GM12878 (cell line): Measurements from ENCODE around the gene BCAR3. TPM values are rescaled to one million over a fixed set of nuclear protein-coding genes. Genes with fewer than 3 reads are reported as not detected.

ENCODE experiments used
- ATAC-seq: fragments of 200-7000 bp; cut with Tn5 transposase; 3 replicates; pipeline ENCODE4 v1.9.1; 2020; ENCODE audit warnings: mild to moderate bottlenecking, moderate library complexity
- BruUV-seq: library from RNA; stranded (reverse); fragments of 400-500 nt; replicated peaks from 2 replicates; lab custom pipeline; 2021; lab: Mats Ljungman, UMichigan
- CTCF ChIA-PET: fragments of 300-600 bp; sonication (Branson Sonifier 250); formaldehyde crosslinking; extraction: SDS; loops from one replicate; lab custom pipeline; 2021; ENCODE audit warnings: inconsistent platforms; lab: Yijun Ruan, JAX
- POLR2A ChIA-PET: fragments of 350-600 bp; formaldehyde crosslinking; extraction: SDS; loops from one replicate; lab custom pipeline; 2021; ENCODE audit warnings: inconsistent platforms; lab: Charles Lee
- RAD21 ChIA-PET: fragments of 300-600 bp; sonication (Branson Sonifier 250); formaldehyde crosslinking; loops from one replicate; lab custom pipeline; 2023; ENCODE audit warnings: antibody characterized with exemption; ENCODE audit not compliant: unreplicated experiment; lab: Charles Lee
- SMC1A ChIA-PET: fragments of 300-600 bp; sonication (Branson Sonifier 250); formaldehyde crosslinking; loops from one replicate; lab custom pipeline; 2023; ENCODE audit not compliant: unreplicated experiment, uncharacterized antibody; lab: Charles Lee
- DNase-seq: peaks from one replicate; pipeline ENCODE4 v3.0.0-alpha.2; 2011; ENCODE audit warnings: low read depth, low spot score
- FAIRE-seq: peaks from 3 replicates; lab custom pipeline; 2011; peaks lifted over from hg19 to GRCh38; lab: Jason Lieb, UNC
- H2AFZ ChIP-seq: 2 replicates; pipeline ENCODE4 v1.6.0; 2011; ENCODE audit warnings: low read depth, low read length, control low read depth; ENCODE audit not compliant: control insufficient read depth
- H3K27ac ChIP-seq: 2 replicates; pipeline ENCODE4 v1.5.1; 2011; ENCODE audit warnings: control low read depth; ENCODE audit not compliant: control insufficient read depth, insufficient read depth
- H3K27me3 ChIP-seq, 2 experiments: replicated peaks in 1 of 2; 2 replicates each; pipeline versions ENCODE4 v1.6.0 to v1.6.1; 2011; ENCODE audit warnings: low read length in 1 of 2; ENCODE audit not compliant: control insufficient read depth in 2 of 2, insufficient read depth in 2 of 2
- H3K36me3 ChIP-seq, 2 experiments: 2 replicates each; pipeline ENCODE4 v1.5.1; 2011; ENCODE audit warnings: low read length in 1 of 2; ENCODE audit not compliant: control insufficient read depth in 2 of 2, insufficient read depth in 2 of 2
- H3K4me1 ChIP-seq: 2 replicates; pipeline ENCODE4 v1.6.1; 2011; ENCODE audit warnings: mild to moderate bottlenecking, low read length, moderate library complexity, mixed read lengths; ENCODE audit not compliant: control insufficient read depth, insufficient read depth
- H3K4me2 ChIP-seq: 2 replicates; pipeline ENCODE4 v1.6.0; 2011; ENCODE audit warnings: control low read depth; ENCODE audit not compliant: control insufficient read depth, insufficient read depth
- H3K4me3 ChIP-seq: fragments of 200-600 bp; sonication (generic); 2 replicates; pipeline ENCODE4 v1.5.1; 2016
- H3K79me2 ChIP-seq: 2 replicates; pipeline ENCODE4 v1.6.0; 2011; ENCODE audit warnings: low read length; ENCODE audit not compliant: control insufficient read depth, insufficient read depth
- H3K9ac ChIP-seq: 2 replicates; pipeline ENCODE4 v1.8.0; 2011; ENCODE audit warnings: low read length, control low read depth, mixed read lengths; ENCODE audit not compliant: control insufficient read depth, insufficient read depth
- H3K9me3 ChIP-seq: replicated peaks from 3 replicates; pipeline ENCODE4 v1.5.1; 2011; ENCODE audit warnings: mild to moderate bottlenecking, low read length; ENCODE audit not compliant: control insufficient read depth, insufficient read depth
- H4K20me1 ChIP-seq: 2 replicates; pipeline ENCODE4 v1.6.0; 2011; ENCODE audit not compliant: control insufficient read depth, insufficient read depth
- CHD2 ChIP-seq: IDR thresholded peaks from 2 replicates; pipeline ENCODE4 v1.6.1; 2011; ENCODE audit warnings: low read depth, low read length, improper control_type of control experiment, borderline replicate concordance
- E2F4 ChIP-seq: IDR thresholded peaks from 2 replicates; pipeline ENCODE4 v1.6.1; 2012; ENCODE audit warnings: low read depth, low read length, improper control_type of control experiment
- GABPA ChIP-seq: IDR thresholded peaks from 2 replicates; pipeline ENCODE4 v1.6.1; 2014; ENCODE audit warnings: antibody characterized with exemption, low read depth, mild to moderate bottlenecking, inconsistent platforms
- IKZF2 ChIP-seq, 2 experiments: fragments of 450-650 bp; IDR thresholded peaks; 2 replicates each; pipeline ENCODE4 v1.6.1; 2017; ENCODE audit warnings: mild to moderate bottlenecking in 2 of 2, moderate library complexity in 2 of 2
- KLF5 ChIP-seq: fragments of 450-650 bp; IDR thresholded peaks from 2 replicates; pipeline ENCODE4 v1.6.1; 2014; ENCODE audit warnings: mild to moderate bottlenecking; ENCODE audit not compliant: partially characterized antibody
- NR2C1 ChIP-seq: fragments of 450-650 bp; IDR thresholded peaks from 2 replicates; pipeline ENCODE4 v1.6.1; 2017; ENCODE audit warnings: antibody characterized with exemption, mild to moderate bottlenecking, moderate library complexity
- PAX5 ChIP-seq: IDR thresholded peaks from 2 replicates; pipeline ENCODE4 v1.6.1; 2011; ENCODE audit warnings: low read depth, low read length, borderline replicate concordance
- RAD21 ChIP-seq: IDR thresholded peaks from 2 replicates; pipeline ENCODE4 v1.6.1; 2011; ENCODE audit warnings: mild to moderate bottlenecking, low read depth, low read length, moderate library complexity; ENCODE audit not compliant: insufficient read depth
- RELA ChIP-seq: fragments of 450-650 bp; IDR thresholded peaks from 2 replicates; pipeline ENCODE4 v1.8.0; 2014; ENCODE audit warnings: borderline replicate concordance; ENCODE audit not compliant: partially characterized antibody
- RFX5 ChIP-seq: IDR thresholded peaks from 2 replicates; pipeline ENCODE4 v1.6.1; 2011; ENCODE audit warnings: low read depth, low read length, improper control_type of control experiment
- SMAD5 ChIP-seq: IDR thresholded peaks from 2 replicates; pipeline ENCODE4 v1.6.1; 2016; ENCODE audit warnings: antibody characterized with exemption, low read depth
- SMC3 ChIP-seq: IDR thresholded peaks from 2 replicates; pipeline ENCODE4 v1.6.1; 2011; ENCODE audit warnings: low read length, improper control_type of control experiment, borderline replicate concordance
- TAF1 ChIP-seq: IDR thresholded peaks from 2 replicates; pipeline ENCODE4 v1.6.1; 2011; ENCODE audit warnings: mild to moderate bottlenecking, low read depth, low read length, borderline replicate concordance
- YY1 ChIP-seq: IDR thresholded peaks from 2 replicates; pipeline ENCODE4 v1.6.1; 2011; ENCODE audit warnings: low read depth, mild to moderate bottlenecking, low read length
- ZNF217 ChIP-seq: fragments of 450-650 bp; IDR thresholded peaks from 2 replicates; pipeline ENCODE4 v1.6.1; 2017; ENCODE audit warnings: antibody characterized with exemption, mild to moderate bottlenecking
- ZZZ3 ChIP-seq: IDR thresholded peaks from 2 replicates; pipeline ENCODE4 v1.6.1; 2011; ENCODE audit warnings: low read depth; ENCODE audit not compliant: control insufficient read depth, insufficient read length
- WGBS: methylation state at CpG from one replicate; pipeline ENCODE4 v1.1.6; 2016; ENCODE audit warnings: low lambda C conversion rate; ENCODE audit not compliant: insufficient replicate concordance, insufficient coverage; ENCODE audit errors: missing lambda C conversion rate; 5-methylcytosine and 5-hydroxymethylcytosine counted together
- in situ Hi-C: fragments of 300-500 bp; cut with MboI; formaldehyde crosslinking; loops from 9 replicates; pipeline ENCODE4 v1.14.3; 2018; ENCODE audit warnings: mixed read lengths
- intact Hi-C: fragments of 100-400 bp; cut with micrococcal nuclease; formaldehyde crosslinking; loops from one replicate; pipeline ENCODE4 v1.14.2; 2022; ENCODE audit not compliant: unreplicated experiment
- polyA plus RNA-seq, 11 experiments: library from polyadenylated mRNA; depleted of rRNA in 4 of 11; unstranded in 6 of 11; stranded (reverse) in 5 of 11; fragments of >200 nt; fragmentation: Nextera tagmentation in 4 of 11; fragmentation: Illumina TruSeq in 1 of 11; extraction: Ambion mirVana in 4 of 11; extraction: Trizol in 1 of 11; gene quantifications; 1 replicate in 1 of 11; 2 replicates in 10 of 11; pipeline versions ENCODE4 v1.2.1 to v1.2.3, GENCODE V29; 2011 to 2016; ENCODE audit warnings: inconsistent platforms in 2 of 11, missing spikeins in 2 of 11, low read depth in 1 of 11
- total RNA-seq, 4 experiments: library from RNA; depleted of rRNA in 3 of 4; stranded (reverse); fragments of >200 nt in 3 of 4; fragmentation: Illumina TruSeq in 1 of 4; extraction: Trizol in 1 of 4; gene quantifications; 2 replicates each; pipeline versions ENCODE4 v1.2.1 to v1.2.3, GENCODE V29; 2013 to 2021
- TF ChIP-seq, protein P1 (sequence below), 3 experiments: IDR thresholded peaks in 2 of 3; conservative IDR thresholded peaks in 1 of 3; 2 replicates each; pipeline ENCODE4 v1.5.1; 2011; ENCODE audit warnings: low read depth in 3 of 3, low read length in 3 of 3, mild to moderate bottlenecking in 3 of 3, control low read depth in 2 of 3, moderate library complexity in 2 of 3, inconsistent platforms in 1 of 3, mixed read lengths in 1 of 3; ENCODE audit not compliant: control insufficient read depth in 2 of 3, insufficient read depth in 1 of 3; ENCODE audit errors: extremely low read depth in 1 of 3
- TF ChIP-seq, protein P2 (sequence below): fragments of 450-650 bp; conservative IDR thresholded peaks from 2 replicates; pipeline ENCODE4 v1.6.1; 2017; ENCODE audit warnings: mild to moderate bottlenecking, moderate library complexity

BCAR3 gene
- total and polyA plus RNA-seq, 10 of the 15 experiments (the other 5 are each of a cell fraction or from before 2014, with no cell fraction given), result 1.3 to 6.6 (median 1.8) TPM

DNA sequence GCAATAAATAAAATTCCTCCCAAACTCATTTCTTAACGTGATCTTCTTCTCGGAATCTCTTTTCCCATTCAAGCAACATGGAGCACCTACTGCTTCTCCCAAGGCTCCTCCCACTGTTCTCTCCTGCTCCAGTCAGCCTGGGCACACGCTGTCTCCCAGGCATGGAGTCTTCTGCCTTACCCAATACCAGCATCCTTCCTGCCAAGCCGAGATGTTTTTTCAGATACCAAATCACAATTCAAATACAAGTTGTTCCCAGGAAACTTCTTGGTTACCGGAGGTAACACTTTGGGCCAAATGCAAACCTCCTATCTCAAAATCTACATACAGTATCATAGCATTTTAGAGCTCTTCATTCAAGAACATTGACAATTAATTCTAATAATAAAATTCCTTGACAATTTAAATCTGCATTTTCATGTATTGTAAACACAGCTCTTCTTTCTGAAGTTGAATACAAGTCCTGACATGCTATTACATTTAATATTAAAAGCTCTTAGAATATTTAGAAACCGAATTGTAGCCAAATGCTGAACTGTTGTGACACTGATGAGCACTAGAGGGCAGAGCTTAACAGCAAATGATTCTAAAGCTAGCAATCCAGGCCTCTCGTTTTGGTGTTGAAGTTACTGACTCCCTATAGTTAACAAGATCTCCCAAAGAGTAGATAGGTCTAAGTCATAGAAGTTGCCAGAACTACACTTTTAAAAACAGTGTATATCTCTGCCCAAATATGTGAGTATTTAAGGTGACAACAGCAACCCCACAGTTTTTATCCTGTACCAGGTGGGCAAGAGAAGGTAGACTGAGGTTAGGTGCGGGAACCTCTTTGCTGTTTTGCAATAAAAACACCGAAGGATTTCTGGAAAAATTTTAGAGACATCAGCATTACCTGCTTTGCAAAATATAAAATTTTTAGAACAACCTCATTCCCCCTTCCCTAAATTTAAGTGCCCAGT, 52.3 kb downstream of the BCAR3 start:
- POLR2A ChIA-PET, result interaction anchor here (1.0 to 1.9 kb wide), 8 partner anchors 16 to 250 kb away, joined by 3 to 14 read pairs (median 4); partner anchors contain the start of gene DNTTIP2
- DNase-seq, result peak; percentile 28
- no peak for TF ChIP-seq ZZZ3
- no peak for TF ChIP-seq RFX5
- no peak for TF ChIP-seq CHD2
- no peak for TF ChIP-seq IKZF2 (IDR thresholded peaks at IDR 0.05)
- no peak for TF ChIP-seq PAX5
- TF ChIP-seq GABPA, result no peak
- TF ChIP-seq RAD21, result peak; percentile 100
- TF ChIP-seq, protein P1, sequence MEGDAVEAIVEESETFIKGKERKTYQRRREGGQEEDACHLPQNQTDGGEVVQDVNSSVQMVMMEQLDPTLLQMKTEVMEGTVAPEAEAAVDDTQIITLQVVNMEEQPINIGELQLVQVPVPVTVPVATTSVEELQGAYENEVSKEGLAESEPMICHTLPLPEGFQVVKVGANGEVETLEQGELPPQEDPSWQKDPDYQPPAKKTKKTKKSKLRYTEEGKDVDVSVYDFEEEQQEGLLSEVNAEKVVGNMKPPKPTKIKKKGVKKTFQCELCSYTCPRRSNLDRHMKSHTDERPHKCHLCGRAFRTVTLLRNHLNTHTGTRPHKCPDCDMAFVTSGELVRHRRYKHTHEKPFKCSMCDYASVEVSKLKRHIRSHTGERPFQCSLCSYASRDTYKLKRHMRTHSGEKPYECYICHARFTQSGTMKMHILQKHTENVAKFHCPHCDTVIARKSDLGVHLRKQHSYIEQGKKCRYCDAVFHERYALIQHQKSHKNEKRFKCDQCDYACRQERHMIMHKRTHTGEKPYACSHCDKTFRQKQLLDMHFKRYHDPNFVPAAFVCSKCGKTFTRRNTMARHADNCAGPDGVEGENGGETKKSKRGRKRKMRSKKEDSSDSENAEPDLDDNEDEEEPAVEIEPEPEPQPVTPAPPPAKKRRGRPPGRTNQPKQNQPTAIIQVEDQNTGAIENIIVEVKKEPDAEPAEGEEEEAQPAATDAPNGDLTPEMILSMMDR (IDR thresholded peaks at IDR 0.05 in 2 of 3, conservative IDR thresholded peaks at IDR 0.05 in 1 of 3; ENCODE audit: control insufficient read depth in 2 of 3, extremely low read depth in 1 of 3, insufficient read depth in 1 of 3, low read depth in 3 of 3, low read length in 3 of 3), result peak; percentile 64 to 89 (median 73)
- no peak for TF ChIP-seq KLF5
- TF ChIP-seq SMC3, result peak; percentile 99
- no peak for TF ChIP-seq E2F4
- TF ChIP-seq SMAD5, result no peak
- TF ChIP-seq ZNF217, result no peak
- TF ChIP-seq YY1, result peak; percentile 59
- TF ChIP-seq RELA, result no peak
- TF ChIP-seq TAF1, result no peak
- no peak for TF ChIP-seq NR2C1
- TF ChIP-seq, protein P2, sequence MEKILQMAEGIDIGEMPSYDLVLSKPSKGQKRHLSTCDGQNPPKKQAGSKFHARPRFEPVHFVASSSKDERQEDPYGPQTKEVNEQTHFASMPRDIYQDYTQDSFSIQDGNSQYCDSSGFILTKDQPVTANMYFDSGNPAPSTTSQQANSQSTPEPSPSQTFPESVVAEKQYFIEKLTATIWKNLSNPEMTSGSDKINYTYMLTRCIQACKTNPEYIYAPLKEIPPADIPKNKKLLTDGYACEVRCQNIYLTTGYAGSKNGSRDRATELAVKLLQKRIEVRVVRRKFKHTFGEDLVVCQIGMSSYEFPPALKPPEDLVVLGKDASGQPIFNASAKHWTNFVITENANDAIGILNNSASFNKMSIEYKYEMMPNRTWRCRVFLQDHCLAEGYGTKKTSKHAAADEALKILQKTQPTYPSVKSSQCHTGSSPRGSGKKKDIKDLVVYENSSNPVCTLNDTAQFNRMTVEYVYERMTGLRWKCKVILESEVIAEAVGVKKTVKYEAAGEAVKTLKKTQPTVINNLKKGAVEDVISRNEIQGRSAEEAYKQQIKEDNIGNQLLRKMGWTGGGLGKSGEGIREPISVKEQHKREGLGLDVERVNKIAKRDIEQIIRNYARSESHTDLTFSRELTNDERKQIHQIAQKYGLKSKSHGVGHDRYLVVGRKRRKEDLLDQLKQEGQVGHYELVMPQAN, result no peak

More for the DNA sequence above, 52.3 kb downstream of the BCAR3 start:
- ATAC-seq, result peak; percentile 89
- Histone ChIP-seq H3K79me2 (no peaks in the 10 kb centered on the region), H3K36me3 (no peaks in the 10 kb centered on the region), H2AFZ (no peak overlapping the region), H3K4me2 (no peak overlapping the region), H3K27me3 (no peaks in the 10 kb centered on the region), H3K9ac (no peak overlapping the region), H3K27ac (no peak overlapping the region), H3K4me1 (no peaks in the 10 kb centered on the region), H4K20me1 (no peaks in the 10 kb centered on the region), H3K4me3 (no peak overlapping the region), H3K9me3 (no peaks in the 10 kb centered on the region)
- ChIA-PET CTCF (interaction anchor here (0.7 to 13.7 kb wide), 81 partner anchors 9 to 834 kb away, joined by 3 to 555 read pairs (median 5); partner anchors contain the start of genes BCAR3 and FNBP1L), SMC1A (interaction anchor here (0.6 to 18.3 kb wide), 64 partner anchors 9 to 549 kb away, joined by 3 to 505 read pairs (median 5); no protein-coding TSS in a partner anchor), RAD21 (interaction anchor here (0.7 to 13.7 kb wide), 52 partner anchors 9 to 706 kb away, joined by 3 to 483 read pairs (median 4); partner anchors contain the start of gene BCAR3)
- in situ Hi-C loops, result loop anchor here (5.0 to 10.0 kb wide), 3 partner anchors 188 to 325 kb away; no protein-coding TSS in a partner anchor
- WGBS, result 30% methylated on average over 9 of the region's 9 CpGs
- intact Hi-C loops, result loop anchor here (1.0 to 5.0 kb wide), 4 partner anchors 103 to 325 kb away; no protein-coding TSS in a partner anchor
- FAIRE-seq, result peak; percentile 90
- no TSS peak for BruUV-seq
